H9 (cell line): ENCODE data around the gene MYO1F. TPM values are rescaled to one million over a fixed set of nuclear protein-coding genes. Genes with fewer than 3 reads are reported as not detected.

Source experiments
- DNase-seq: peaks from one replicate; pipeline ENCODE4 v3.0.0-alpha.2; 2017
- H2AFZ ChIP-seq: one replicate; pipeline ENCODE4 v1.6.1; 2013; ENCODE audit warnings: mild to moderate bottlenecking, low read length, control low read depth, moderate library complexity
- H2AK5ac ChIP-seq: 2 replicates; pipeline ENCODE4 v1.6.1; 2013; ENCODE audit warnings: low read length, control low read depth, mixed read lengths; ENCODE audit not compliant: insufficient read length
- H2BK120ac ChIP-seq: one replicate; pipeline ENCODE4 v1.6.1; 2013; ENCODE audit warnings: low read depth, mild to moderate bottlenecking, low read length, control low read depth, inconsistent platforms; ENCODE audit not compliant: poor library complexity, severe bottlenecking
- H2BK12ac ChIP-seq: 2 replicates; pipeline ENCODE4 v1.6.1; 2013; ENCODE audit warnings: low read length, control low read depth, mixed read lengths, low read depth; ENCODE audit not compliant: insufficient read length
- H2BK15ac ChIP-seq: 2 replicates; pipeline ENCODE4 v1.6.1; 2013; ENCODE audit warnings: low read depth, low read length, control low read depth
- H2BK20ac ChIP-seq: one replicate; pipeline ENCODE4 v1.6.1; 2013; ENCODE audit warnings: low read depth, mild to moderate bottlenecking, low read length, control low read depth, inconsistent platforms; ENCODE audit not compliant: poor library complexity, severe bottlenecking
- H2BK5ac ChIP-seq: 2 replicates; pipeline ENCODE4 v1.6.1; 2013; ENCODE audit warnings: low read length, control low read depth, mixed read lengths; ENCODE audit not compliant: insufficient read length
- H3K14ac ChIP-seq: 2 replicates; pipeline ENCODE4 v1.6.1; 2013; ENCODE audit warnings: low read length, control low read depth; ENCODE audit not compliant: insufficient read depth
- H3K18ac ChIP-seq: 2 replicates; pipeline ENCODE4 v1.6.1; 2013; ENCODE audit warnings: low read depth, mild to moderate bottlenecking, mixed read lengths, low read length, control low read depth; ENCODE audit not compliant: insufficient read length
- H3K23ac ChIP-seq: 2 replicates; pipeline ENCODE4 v1.6.1; 2013; ENCODE audit warnings: low read length, control low read depth, mixed read lengths, low read depth; ENCODE audit not compliant: insufficient read length
- H3K23me2 ChIP-seq: 2 replicates; pipeline ENCODE4 v1.6.1; 2013; ENCODE audit warnings: low read depth, mild to moderate bottlenecking, mixed read lengths, low read length, control low read depth; ENCODE audit not compliant: insufficient read length, poor library complexity, severe bottlenecking
- H3K27ac ChIP-seq: 2 replicates; pipeline ENCODE4 v1.5.1; 2013; ENCODE audit warnings: low read length, control low read depth, mixed read lengths, low read depth; ENCODE audit not compliant: insufficient read length
- H3K27me3 ChIP-seq: 2 replicates; pipeline ENCODE4 v1.6.1; 2013; ENCODE audit warnings: low read length, control low read depth, inconsistent platforms; ENCODE audit not compliant: insufficient read depth
- H3K4ac ChIP-seq: 2 replicates; pipeline ENCODE4 v1.6.1; 2013; ENCODE audit warnings: low read depth, mild to moderate bottlenecking, control low read depth, inconsistent platforms, low read length, moderate library complexity
- H3K4me1 ChIP-seq: 2 replicates; pipeline ENCODE4 v1.6.1; 2013; ENCODE audit warnings: low read length, control low read depth, inconsistent platforms; ENCODE audit not compliant: insufficient read depth
- H3K4me2 ChIP-seq: 2 replicates; pipeline ENCODE4 v1.6.1; 2013; ENCODE audit warnings: low read length, control low read depth, mixed read lengths; ENCODE audit not compliant: insufficient read length, insufficient read depth
- H3K56ac ChIP-seq: 2 replicates; pipeline ENCODE4 v1.6.1; 2013; ENCODE audit warnings: low read depth, mild to moderate bottlenecking, mixed read lengths, low read length, control low read depth; ENCODE audit not compliant: insufficient read length
- H3K79me1 ChIP-seq: 2 replicates; pipeline ENCODE4 v1.6.1; 2013; ENCODE audit warnings: low read depth, mild to moderate bottlenecking, moderate library complexity, low read length, control low read depth, inconsistent platforms; ENCODE audit not compliant: insufficient read depth, poor library complexity, severe bottlenecking
- H3K79me2 ChIP-seq: 2 replicates; pipeline ENCODE4 v1.6.1; 2013; ENCODE audit warnings: low read length, control low read depth, inconsistent platforms; ENCODE audit not compliant: insufficient read depth
- H3K9ac ChIP-seq: 2 replicates; pipeline ENCODE4 v1.6.1; 2013; ENCODE audit warnings: low read length, control low read depth, mixed read lengths; ENCODE audit not compliant: insufficient read length; ENCODE audit errors: extremely low read depth
- H3K9me3 ChIP-seq: one replicate; pipeline ENCODE4 v1.6.1; 2013; ENCODE audit warnings: low read depth, low read length, inconsistent platforms; ENCODE audit not compliant: control insufficient read depth
- H3T11ph ChIP-seq: one replicate; pipeline ENCODE4 v1.6.1; 2013; ENCODE audit warnings: mild to moderate bottlenecking, low read length, control low read depth, inconsistent platforms
- H4K20me1 ChIP-seq: one replicate; pipeline ENCODE4 v1.6.1; 2013; ENCODE audit not compliant: control insufficient read depth, insufficient read length, insufficient read depth
- H4K5ac ChIP-seq: 2 replicates; pipeline ENCODE4 v1.6.1; 2013; ENCODE audit warnings: low read depth, mild to moderate bottlenecking, mixed read lengths, low read length, control low read depth; ENCODE audit not compliant: insufficient read length
- H4K8ac ChIP-seq: replicated peaks from 2 replicates; pipeline ENCODE4 v1.6.1; 2013; ENCODE audit warnings: low read length, control low read depth, mixed read lengths, low read depth; ENCODE audit not compliant: insufficient read length
- H4K91ac ChIP-seq: 2 replicates; pipeline ENCODE4 v1.6.1; 2013; ENCODE audit warnings: low read depth, mild to moderate bottlenecking, moderate library complexity, mixed read lengths, low read length, control low read depth; ENCODE audit not compliant: insufficient read length
- H3K27ac Mint-ChIP-seq, 3 experiments: 2 replicates in 2 of 3; 3 replicates in 1 of 3; pipeline ENCODE4 v1.8.0; 2020 to 2021; ENCODE audit warnings: mixed read lengths in 3 of 3, mild to moderate bottlenecking in 1 of 3, moderate library complexity in 1 of 3
- H3K27me3 Mint-ChIP-seq: 2 replicates; pipeline ENCODE4 v1.8.0; 2021; ENCODE audit warnings: low read depth, mild to moderate bottlenecking, moderate library complexity, mixed read lengths
- H3K36me3 Mint-ChIP-seq, 3 experiments: 2 replicates in 2 of 3; 3 replicates in 1 of 3; pipeline ENCODE4 v1.8.0; 2020 to 2021; ENCODE audit warnings: low read depth in 3 of 3, mixed read lengths in 3 of 3; ENCODE audit not compliant: insufficient read depth in 1 of 3
- H3K4me1 Mint-ChIP-seq, 2 experiments: 2 replicates each; pipeline ENCODE4 v1.8.0; 2020; ENCODE audit warnings: mixed read lengths in 2 of 2
- H3K4me3 Mint-ChIP-seq, 2 experiments: 2 replicates in 1 of 2; 3 replicates in 1 of 2; pipeline ENCODE4 v1.8.0; 2020 to 2021; ENCODE audit warnings: mild to moderate bottlenecking in 2 of 2, mixed read lengths in 2 of 2, moderate library complexity in 1 of 2
- H3K9me3 Mint-ChIP-seq, 2 experiments: 2 replicates in 1 of 2; 3 replicates in 1 of 2; pipeline ENCODE4 v1.8.0; 2020; ENCODE audit warnings: mild to moderate bottlenecking in 2 of 2, mixed read lengths in 2 of 2, moderate library complexity in 1 of 2
- WGBS: extraction: QIAGEN DNeasy Blood & Tissue Kit; methylation state at CpG from one replicate; pipeline ENCODE4 v1.1.7; 2013; ENCODE audit warnings: missing lambda C conversion rate, low lambda C conversion rate, mixed read lengths; ENCODE audit not compliant: insufficient read length; ENCODE audit errors: extremely low coverage; 5-methylcytosine and 5-hydroxymethylcytosine counted together
- total RNA-seq: library from RNA; stranded (reverse); gene quantifications from 2 replicates; pipeline ENCODE4 v1.2.1, GENCODE V29; 2021
- TF ChIP-seq, protein P1 (sequence below): fragments of 200-600 bp; sonication (generic); conservative IDR thresholded peaks from 3 replicates; pipeline ENCODE4 v1.8.0; 2021; ENCODE audit warnings: antibody characterized with exemption, mild to moderate bottlenecking

Gene MYO1F
- total RNA-seq, 1 experiment from 2014 or later = 1.0 TPM

DNA sequence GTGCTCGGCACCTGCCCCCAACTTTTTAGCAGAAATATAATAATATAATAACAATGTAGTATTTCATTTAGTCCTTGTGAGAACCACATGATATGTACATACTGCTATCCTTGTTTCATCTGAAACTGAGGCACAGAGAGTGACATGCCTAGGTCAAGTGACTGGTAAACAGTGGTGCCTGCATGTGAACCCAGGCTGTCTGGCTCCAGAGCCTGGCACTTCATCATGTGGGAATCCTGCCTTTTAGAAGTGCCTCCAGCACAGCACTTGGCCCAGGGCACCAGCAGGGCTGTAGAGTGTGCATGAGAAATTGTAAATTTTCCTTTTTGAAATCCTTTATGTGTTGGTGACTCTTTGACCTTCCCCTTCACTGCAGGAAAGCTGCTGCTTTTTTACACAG is 102.2 kb downstream of the MYO1F start:
- no peak overlapping the region for H2AFZ ChIP-seq
- no peaks in the 10 kb centered on the region for H4K20me1 ChIP-seq
- peaks cover 40% of the 10 kb centered on the region; the same call in 1 of the 2 replicates for H3K79me2 ChIP-seq
- H2BK5ac ChIP-seq = no peak overlapping the region
- Mint-ChIP-seq H3K27me3 (no peaks in the 10 kb centered on the region; the same call in 1 of the 2 replicates), H3K4me3 (no peak overlapping the region), H3K27ac (no peak overlapping the region; a peak in 1 of 7 replicates), H3K9me3 (no peaks in the 10 kb centered on the region), H3K4me1 (0 out of 4 replicates have a peak, but pooled peaks cover 0 to 6% of the 10 kb centered on the region in 2 experiments), H3K36me3 (peaks cover 58 to 88% (median 87%) of the 10 kb centered on the region in 3 experiments; a peak in 6 of 7 replicates)
- H4K8ac ChIP-seq = no peak overlapping the region
- no peak overlapping the region for H2BK120ac ChIP-seq
- peaks cover 5% of the 10 kb centered on the region for H3K79me1 ChIP-seq
- H3K14ac ChIP-seq = no peak overlapping the region
- TF ChIP-seq, protein P1, sequence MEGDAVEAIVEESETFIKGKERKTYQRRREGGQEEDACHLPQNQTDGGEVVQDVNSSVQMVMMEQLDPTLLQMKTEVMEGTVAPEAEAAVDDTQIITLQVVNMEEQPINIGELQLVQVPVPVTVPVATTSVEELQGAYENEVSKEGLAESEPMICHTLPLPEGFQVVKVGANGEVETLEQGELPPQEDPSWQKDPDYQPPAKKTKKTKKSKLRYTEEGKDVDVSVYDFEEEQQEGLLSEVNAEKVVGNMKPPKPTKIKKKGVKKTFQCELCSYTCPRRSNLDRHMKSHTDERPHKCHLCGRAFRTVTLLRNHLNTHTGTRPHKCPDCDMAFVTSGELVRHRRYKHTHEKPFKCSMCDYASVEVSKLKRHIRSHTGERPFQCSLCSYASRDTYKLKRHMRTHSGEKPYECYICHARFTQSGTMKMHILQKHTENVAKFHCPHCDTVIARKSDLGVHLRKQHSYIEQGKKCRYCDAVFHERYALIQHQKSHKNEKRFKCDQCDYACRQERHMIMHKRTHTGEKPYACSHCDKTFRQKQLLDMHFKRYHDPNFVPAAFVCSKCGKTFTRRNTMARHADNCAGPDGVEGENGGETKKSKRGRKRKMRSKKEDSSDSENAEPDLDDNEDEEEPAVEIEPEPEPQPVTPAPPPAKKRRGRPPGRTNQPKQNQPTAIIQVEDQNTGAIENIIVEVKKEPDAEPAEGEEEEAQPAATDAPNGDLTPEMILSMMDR = no peak
- WGBS = no CpG with 5 or more reads among the region's 1 CpG
- H3K18ac ChIP-seq = no peak overlapping the region
- no peak overlapping the region for H2BK12ac ChIP-seq
- H3K9ac ChIP-seq = no peak overlapping the region
- DNase-seq = no peak
- H4K91ac ChIP-seq = no peak overlapping the region
- H3T11ph ChIP-seq = no peak overlapping the region
- no peak overlapping the region for H2BK20ac ChIP-seq
- no peak overlapping the region for H4K5ac ChIP-seq
- H2AK5ac ChIP-seq = no peak overlapping the region
- no peaks in the 10 kb centered on the region for H3K23me2 ChIP-seq
- no peak overlapping the region for H3K4ac ChIP-seq
- H3K23ac ChIP-seq = no peak overlapping the region
- H3K56ac ChIP-seq = no peak overlapping the region
- no peak overlapping the region for H3K4me2 ChIP-seq
- no peak overlapping the region for H2BK15ac ChIP-seq
- no peaks in the 10 kb centered on the region for H3K9me3 ChIP-seq
- H3K27ac ChIP-seq = no peak overlapping the region
- no peaks in the 10 kb centered on the region for H3K4me1 ChIP-seq
- H3K27me3 ChIP-seq = no peaks in the 10 kb centered on the region
